T47D (cell line): ENCODE data around the gene SCAMP1.

Source experiments
- DNase-seq, 2 experiments: peaks; one replicate each; pipeline versions ENCODE4 v3.0.0 to v3.0.0-alpha.2; 2011 to 2012; ENCODE audit warnings: low read depth in 1 of 2, low spot score in 1 of 2
- JUND ChIP-seq: IDR thresholded peaks from 2 replicates; pipeline ENCODE4 v1.6.1; 2012; ENCODE audit warnings: low read depth
- in situ Hi-C: cut with HindIII; loops from 2 replicates; pipeline ENCODE4 v1.10.0; 2016; ENCODE audit warnings: low sequenced_read_pairs, low pct_unique_long_range_greater_than_20kb

Gene SCAMP1

DNA sequence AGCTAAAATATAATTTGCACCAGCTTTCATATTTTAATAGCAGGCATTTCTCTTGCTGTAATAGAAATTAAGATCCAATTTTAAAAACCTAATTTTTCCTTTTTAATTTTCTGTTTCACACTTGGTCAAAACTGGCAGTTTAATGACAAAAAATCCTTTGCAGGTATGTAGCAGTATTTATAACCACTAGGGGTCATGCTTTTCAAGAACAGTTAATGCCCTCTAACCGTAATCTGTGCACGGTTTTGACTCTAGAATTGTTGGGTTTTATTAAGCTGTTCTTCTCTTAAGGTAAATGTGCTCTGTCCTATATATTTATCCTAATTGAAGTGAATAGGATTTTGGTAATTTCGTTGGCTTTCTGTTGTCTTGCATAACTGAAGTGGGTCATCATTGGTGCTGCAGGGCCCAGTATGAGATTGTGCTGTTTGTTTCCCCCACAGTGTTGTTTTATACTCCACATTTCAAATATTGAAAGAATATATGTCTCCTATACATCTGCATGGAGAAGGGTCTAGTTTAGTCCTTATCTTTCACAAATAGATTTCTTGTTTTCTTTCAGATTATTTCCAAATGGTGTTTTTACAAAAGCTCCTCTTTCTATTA lies 107.4 kb downstream of the SCAMP1 start:
- peak; percentile 18 to 40 for DNase-seq
- in situ Hi-C loops = no loop called here
- no peak for TF ChIP-seq JUND

DNA sequence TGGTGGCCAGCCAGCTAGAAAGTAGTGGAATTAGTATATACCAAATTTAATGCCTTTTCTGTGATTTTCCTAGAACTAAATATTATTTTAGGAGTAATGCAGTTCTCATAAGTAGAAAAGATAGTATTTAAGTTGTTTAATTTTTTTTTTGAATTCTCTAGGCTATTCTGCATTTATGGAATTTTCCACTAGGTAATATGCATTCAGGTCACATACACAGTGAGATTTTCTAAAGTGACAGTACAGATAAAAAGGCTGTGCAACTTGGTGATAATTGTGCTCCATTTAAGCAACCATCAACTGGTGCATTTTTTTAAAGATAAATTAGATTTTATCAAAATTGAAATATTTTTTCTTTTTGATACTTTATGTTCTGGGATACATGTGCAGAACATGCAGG lies 111.5 kb downstream of the SCAMP1 start:
- no peak for DNase-seq
- no peak for TF ChIP-seq JUND
- in situ Hi-C loops = no loop called here

DNA sequence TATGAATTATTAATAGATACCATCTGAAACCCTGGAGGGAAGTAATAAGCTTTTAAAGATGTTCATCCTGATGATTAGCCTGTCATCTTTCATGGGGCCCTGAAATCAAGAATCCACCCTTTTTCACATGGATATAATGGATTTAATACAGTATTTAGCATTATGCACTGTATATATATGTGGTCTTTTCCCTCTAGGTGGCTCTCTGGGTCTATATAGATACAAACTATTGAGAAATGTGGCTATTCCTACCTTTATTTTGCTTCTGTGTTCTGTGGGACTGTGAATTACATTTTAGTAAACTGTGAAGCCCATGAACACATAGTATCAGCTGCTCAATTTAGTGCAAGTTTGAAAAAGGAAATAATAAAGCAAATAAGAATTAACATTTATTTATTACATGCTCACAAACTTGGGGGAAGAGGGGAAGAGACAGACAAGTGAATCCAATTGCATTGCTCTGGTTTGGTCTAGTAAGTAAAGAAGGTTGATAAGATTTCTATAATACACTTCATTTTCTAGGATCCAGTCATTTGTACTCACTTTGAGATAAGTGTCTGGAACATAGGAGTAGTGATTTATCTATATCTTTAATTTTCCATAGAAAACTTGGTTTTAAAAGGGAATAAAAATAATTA lies 112.2 kb downstream of the SCAMP1 start:
- DNase-seq = no peak
- in situ Hi-C loops = no loop called here
- no peak for TF ChIP-seq JUND

DNA sequence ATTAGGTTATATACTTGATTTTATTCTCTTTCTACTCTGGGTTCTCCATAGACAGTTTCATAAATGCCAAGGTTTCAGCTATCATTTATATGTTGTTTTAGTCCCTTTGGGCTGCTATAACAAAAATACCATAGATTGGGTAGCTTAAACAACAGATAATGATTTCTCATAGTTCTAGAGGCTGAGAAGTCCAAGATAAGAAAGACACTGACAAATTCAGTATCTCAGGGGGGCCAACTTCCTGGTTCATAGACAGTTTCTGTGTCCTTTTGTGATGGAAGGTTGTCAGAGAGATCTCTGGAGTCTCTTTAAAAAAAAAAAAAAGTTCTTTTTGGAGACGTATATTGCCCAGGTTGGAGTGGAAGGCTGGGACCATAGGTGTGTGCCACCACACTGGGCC lies 113.3 kb downstream of the SCAMP1 start:
- in situ Hi-C loops = no loop called here

DNA sequence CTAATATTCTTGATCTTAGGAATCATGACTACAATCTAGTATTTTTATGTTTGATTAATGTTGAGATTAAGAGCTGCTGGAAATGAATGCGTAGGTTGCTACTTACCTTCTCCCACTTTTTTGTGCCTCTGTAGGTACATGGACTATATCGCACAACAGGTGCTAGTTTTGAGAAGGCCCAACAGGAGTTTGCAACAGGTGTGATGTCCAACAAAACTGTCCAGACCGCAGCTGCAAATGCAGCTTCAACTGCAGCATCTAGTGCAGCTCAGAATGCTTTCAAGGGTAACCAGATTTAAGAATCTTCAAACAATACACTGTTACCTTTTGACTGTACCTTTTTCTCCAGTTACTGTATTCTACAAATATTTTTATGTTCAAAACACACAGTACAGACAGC lies 115.0 kb downstream of the SCAMP1 start:
- no peak for DNase-seq
- TF ChIP-seq JUND = no peak
- in situ Hi-C loops = no loop called here

More for the DNA sequence above, 113.3 kb downstream of the SCAMP1 start:
- TF ChIP-seq JUND = no peak
- DNase-seq = no peak

DNA sequence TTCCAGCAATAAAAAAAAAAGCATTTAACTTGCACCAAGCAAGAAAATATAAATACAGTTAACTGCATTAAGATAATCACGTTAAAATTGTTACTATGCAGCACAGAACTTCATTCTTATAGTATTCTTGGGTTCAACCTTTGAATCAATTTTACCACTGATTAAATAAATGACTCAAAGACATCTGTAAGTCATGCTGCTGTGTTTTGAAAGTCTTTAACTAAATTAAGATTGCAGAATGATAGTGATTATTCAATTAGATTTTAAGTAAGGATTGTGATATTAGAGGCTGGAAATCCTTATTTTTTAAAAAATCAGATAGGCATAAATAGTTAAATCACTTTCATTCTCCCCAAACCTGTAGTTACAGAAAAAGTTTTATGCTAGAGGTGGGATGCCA lies 116.4 kb downstream of the SCAMP1 start:
- DNase-seq = no peak
- in situ Hi-C loops = no loop called here
- no peak for TF ChIP-seq JUND

DNA sequence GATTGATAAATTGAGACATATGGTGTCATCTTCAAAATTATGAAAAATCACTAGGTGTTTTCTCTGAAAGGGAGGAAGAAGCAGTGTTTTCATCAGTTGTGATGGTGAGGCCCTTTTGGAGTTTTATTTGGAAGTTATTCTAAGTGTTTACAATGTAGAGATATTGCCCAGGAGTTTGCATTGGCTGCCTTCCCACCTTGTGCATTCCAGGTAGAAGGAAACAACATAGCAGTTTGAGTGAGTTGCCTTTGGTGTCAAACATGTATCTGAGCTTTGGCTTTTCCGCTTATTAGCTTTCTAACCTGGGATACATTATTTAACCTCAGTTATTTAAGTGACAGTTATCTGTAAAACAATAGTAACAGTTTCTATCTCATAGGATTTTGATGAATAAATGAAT lies 122.5 kb downstream of the SCAMP1 start:
- in situ Hi-C loops = no loop called here
- TF ChIP-seq JUND = no peak
- DNase-seq = peak; percentile 28 to 49

DNA sequence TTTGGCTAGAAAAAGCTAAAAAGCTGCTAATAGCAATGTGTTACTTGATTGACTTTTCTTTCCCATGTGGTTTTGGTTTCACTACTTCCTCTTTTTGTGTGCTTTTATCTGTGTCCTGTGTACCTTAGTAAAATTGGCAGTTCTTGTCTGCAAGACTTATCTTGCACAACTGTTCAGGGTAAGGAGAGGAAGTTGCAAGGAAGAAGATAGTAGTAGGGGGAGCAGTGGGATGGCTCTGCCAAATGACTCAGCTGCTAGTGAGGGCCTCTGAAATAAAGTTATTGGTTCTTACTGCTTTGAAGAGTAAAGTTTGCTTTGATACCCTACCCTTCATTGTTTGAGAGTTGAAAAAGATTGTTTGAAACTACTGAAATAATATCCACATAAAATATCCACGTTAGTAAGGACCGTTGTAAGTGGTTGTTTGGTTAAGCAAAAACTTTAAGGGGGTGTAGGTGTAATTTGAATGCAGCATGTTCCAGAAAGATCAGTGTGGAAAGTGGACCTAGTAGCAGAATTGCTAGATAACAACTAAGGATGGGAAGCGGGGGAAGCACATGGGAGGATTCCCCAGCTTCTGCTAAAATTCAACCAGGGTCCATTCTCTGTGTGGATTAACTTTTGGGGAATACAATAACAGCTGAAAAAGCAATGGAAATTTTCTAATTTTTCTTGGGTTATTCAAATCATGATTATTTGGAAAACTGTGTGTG lies 123.5 kb downstream of the SCAMP1 start:
- no peak for TF ChIP-seq JUND
- no peak for DNase-seq
- in situ Hi-C loops = no loop called here

DNA sequence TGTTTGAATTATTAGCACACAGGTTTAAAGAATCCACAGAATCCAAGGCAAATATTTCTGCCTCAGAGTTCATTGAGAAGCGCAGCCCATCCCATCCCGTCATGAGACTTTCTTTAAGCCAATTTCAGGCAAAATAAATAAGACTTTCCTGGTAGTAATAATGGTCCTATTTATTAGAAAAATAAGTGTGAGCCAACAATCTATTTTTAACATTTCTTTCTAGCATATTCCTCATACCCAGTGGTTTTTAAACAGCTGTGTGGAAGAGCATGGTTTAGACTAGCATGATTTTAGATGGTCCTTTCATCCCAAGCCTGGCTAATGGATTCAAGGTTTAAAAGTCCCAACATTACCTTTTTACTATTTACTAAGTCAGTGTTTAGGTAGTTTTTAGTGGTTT lies 125.8 kb downstream of the SCAMP1 start:
- in situ Hi-C loops = no loop called here
- no peak for TF ChIP-seq JUND
- DNase-seq = no peak

DNA sequence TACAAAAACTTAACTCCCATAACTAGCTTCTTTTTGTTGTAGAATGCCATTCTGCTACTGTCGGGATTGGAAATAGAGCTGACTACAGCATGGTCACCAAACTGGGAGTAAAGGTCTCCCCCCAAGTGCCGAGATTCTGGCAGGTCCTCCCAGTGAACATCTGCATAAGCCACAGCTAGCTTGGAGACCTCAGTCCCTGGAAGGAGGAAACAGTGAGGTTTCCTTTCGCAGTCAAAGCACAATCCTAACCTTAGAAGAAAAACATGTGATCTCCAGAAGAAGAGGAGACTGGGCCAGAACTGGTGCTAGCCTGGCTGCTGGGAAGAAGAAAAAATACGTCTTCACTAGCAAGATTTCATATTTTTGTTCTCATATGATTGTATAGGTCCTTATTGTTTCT lies 127.4 kb downstream of the SCAMP1 start:
- in situ Hi-C loops = no loop called here
- no peak for DNase-seq
- TF ChIP-seq JUND = no peak

DNA sequence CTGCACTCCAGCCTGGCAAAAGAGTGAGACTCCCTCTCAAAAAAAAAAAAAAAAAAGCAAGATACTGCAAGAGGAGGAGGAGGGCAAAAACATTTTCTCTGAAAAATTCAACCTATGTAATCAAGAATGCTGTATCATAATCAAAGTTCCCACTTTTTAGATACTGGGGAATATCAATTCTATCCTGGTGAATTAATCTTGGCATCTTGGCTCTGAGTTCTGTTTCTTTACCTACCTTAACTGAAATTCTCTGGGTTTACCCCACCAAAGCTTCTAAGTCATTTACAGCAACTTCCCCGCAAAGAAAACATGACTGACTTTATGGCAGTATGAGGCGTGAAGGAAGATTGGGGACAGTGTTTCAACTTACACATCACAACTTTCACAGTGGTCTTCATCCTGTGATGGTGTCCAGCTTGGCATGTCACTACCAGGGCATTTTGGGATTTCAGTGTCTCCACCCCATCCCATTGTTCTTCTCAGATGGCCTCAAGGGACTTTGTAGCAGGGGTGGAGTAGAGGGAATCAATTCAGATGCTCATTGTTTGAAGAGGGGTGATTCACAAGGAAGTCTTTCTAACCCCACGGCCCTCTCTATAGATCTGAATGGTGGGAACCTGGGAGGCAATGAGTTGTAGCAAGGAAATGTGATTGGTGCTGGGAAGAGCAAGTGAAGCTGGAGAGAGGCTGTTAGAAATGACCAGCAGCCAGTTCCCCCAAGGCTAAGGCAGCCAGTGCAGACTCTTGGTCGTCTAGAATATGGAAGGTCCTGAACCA lies 130.5 kb downstream of the SCAMP1 start:
- no peak for TF ChIP-seq JUND
- no peak for DNase-seq
- in situ Hi-C loops = no loop called here

DNA sequence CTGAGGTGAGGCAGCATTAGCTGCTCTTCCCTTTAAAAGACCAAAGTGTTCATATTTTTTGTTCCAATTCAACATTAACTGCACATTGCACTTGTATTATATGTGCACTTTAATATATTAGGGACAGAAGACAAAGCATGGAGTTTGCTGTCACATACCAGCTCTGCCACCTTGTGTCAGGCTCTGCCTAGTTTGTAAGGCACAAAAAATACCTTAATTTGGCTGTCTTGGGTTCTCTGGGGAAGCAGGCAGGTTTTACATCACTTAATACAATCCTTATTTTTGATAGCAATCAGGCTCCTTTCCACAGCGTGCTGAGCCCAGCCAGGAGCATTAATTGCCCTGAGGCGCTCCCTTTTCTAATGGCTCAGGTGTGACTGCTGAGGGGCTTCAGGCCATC lies 131.8 kb downstream of the SCAMP1 start:
- TF ChIP-seq JUND = no peak
- DNase-seq = no peak
- in situ Hi-C loops = no loop called here

DNA sequence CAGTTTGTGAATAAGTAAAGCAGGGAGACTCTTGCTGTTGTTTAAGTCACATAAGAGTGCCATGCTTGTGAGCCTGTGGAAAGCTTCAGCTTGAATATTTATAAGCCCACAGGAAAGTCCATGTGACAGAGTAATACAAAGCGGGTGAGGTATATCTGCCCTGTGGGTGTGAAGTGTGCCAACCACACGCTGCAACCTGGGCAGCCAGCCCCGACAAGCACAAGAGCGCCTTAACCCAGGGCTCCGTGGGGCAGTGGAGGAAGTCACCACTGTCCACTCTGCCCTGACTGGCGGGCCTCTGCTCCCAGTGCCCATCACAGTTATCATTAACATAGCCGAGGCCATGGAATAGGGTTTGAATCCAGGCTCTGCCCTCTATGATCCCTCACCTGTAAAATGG lies 132.2 kb downstream of the SCAMP1 start:
- no peak for TF ChIP-seq JUND
- in situ Hi-C loops = no loop called here
- DNase-seq = no peak
